Endometrium (tissue), 2 donors: Measurements from ENCODE around the gene RSPH6A.
A peak's percentile ranks its signal among the peaks of the same experiment; 100 is the strongest.

Source experiments
- FAIRE-seq: peaks from 2 replicates; lab custom pipeline; 2012; peaks lifted over from hg19 to GRCh38; lab: Jason Lieb, UNC
- donor health status: control.
- donor health status: control.

Gene RSPH6A

DNA sequence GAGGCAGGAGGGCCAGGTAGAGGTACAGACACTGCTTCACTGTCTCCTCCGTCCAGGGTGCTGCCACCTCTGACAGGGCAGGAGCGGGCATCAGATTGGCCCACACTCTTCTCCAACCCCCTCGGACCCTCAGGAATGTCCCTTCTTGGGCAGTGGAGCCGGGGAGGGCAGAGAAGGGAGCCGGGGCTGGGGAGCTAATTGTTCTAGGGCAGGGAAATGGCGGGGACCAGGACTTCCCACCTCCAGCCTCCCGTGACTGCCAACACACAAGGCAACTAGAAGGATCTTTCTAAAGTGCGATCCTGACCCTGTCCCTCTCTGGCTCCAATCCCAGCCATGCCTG lies 10.1 kb upstream of the RSPH6A start:
- no peak for FAIRE-seq

DNA sequence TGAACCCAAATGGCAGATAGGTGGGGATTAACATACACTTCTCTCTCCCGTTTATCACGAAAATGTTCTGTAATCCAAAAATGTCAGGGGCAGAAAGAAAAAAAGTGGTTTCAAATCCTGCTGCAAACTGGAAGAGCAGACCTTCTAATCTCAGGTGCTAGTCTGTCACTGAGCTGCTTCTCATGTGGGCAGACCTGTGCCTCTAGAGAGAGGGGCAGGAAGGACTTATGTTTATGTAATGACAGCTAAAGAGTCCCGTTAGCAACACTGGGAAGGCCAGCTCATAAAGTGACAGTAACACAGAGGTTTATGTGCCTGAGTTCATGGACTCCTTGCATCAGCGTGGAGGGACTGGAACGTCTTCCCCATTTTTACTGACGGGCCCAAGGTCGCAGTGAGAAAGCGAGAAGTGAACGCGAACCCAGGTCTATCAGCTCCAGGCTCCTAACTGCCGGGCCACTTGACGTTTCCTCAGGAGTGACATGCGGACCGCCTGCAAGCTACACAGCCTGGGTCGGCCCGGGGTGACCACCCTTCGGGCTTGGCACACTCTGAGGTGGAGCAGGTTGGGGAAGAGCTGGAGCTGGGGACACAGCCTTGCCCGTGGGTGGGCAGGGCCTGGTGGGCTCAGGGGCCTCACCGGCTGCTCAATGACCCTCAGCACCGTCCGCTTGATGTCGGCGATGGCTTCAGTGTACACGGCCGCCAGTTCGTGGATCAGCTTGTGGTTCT lies 9.6 kb upstream of the RSPH6A start:
- no peak for FAIRE-seq

DNA sequence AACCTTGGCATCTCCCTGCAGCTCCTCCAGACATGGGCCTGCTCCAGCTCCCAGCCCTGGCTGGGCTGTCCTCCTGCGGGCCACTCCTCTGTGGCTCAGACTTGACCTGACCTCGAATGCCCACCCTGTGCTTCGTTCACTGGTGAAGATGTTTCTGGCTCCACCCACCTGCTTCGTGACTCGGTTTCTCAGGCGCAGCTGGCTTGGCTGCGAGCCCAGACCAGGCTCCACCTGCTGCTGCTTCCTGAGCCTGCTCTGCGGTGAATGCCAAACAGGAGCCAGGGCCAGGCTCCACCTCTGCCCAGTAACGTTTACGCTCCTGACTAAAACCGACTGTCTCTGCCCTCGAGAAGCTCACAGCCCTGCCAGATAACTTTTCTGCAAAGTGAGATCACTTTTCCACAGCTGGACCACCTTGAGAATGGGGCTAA lies 8.9 kb upstream of the RSPH6A start:
- FAIRE-seq, result no peak

DNA sequence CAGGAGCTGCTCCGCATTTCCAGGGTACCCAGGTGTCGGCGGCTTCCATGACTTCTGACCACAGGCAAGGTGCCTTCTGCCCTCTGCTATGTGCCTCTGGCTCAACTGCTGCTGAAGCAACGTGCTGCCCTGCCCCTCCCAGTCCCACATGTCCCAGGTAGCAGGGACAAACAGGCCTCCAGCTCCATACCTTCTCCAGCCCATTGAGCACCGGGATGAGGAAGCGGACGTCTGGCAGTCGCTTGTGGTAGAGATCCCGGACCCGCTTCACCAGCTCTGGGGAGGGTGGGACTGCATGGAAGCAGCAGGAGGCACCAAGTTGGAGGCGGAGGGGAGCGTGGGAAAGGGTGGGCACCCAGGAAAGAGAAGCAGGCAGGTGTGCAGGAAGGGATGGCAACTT lies 8.1 kb upstream of the RSPH6A start:
- FAIRE-seq, result no peak

DNA sequence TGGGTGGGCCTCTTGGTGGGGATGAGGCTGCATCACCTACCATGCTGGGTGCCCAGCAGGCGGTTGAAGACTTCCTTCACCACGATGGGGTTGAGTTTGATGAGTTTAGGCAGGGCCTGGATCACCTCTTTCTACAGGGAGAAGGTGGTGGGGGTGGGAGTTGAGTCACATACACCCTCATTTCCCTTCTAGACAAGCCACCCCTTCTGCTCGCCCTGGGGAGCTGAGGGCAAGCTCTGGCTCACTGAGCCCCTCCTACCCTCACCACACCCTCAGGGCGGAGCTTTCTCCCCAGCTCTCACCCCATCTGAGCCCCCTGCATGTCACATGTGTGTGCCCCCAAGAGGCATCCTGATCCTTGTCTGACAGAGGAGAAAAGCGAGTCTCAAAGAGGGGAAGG lies 7.6 kb upstream of the RSPH6A start:
- FAIRE-seq, result no peak

DNA sequence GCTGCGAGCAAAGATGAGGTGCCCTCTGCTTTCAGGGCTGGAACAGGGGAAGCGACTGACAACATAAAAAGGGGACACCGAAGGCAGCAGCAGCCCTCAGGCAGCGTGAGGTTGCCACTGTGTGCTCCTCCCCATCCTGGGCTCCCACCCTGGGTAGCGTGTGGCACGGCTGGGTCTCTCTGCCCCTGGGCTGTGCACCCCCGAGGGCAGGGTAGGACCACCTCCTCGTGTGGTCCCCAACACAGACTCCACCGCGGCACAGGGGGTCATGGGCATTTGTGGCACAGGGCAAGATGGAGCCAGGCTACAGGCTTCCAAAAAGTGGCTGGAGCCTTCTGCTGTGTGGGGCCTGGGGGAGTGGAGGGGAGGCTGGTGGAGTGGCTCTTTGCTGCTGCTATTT lies 6.5 kb upstream of the RSPH6A start:
- no peak for FAIRE-seq

DNA sequence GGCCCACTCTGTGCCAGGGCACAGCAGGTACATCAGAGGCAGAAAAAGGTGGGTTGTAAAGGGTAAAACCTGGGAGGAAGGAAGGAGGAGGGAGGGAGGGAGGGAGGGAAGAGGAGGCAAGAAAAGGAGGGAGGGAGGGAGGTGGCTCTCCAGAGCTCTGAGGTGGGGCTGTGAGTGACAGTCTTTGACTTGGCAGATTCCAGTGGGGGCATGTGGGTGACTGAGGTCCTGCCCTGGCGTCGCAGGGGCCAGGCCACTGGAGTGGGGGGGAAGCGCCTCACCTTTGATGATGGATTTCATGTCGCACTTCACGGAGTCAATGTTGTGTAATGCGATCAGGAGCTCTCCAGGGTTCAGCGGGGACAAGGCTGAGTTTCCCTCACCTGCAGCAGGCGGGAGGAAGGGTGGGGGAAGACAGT lies 6.0 kb upstream of the RSPH6A start:
- no peak for FAIRE-seq

DNA sequence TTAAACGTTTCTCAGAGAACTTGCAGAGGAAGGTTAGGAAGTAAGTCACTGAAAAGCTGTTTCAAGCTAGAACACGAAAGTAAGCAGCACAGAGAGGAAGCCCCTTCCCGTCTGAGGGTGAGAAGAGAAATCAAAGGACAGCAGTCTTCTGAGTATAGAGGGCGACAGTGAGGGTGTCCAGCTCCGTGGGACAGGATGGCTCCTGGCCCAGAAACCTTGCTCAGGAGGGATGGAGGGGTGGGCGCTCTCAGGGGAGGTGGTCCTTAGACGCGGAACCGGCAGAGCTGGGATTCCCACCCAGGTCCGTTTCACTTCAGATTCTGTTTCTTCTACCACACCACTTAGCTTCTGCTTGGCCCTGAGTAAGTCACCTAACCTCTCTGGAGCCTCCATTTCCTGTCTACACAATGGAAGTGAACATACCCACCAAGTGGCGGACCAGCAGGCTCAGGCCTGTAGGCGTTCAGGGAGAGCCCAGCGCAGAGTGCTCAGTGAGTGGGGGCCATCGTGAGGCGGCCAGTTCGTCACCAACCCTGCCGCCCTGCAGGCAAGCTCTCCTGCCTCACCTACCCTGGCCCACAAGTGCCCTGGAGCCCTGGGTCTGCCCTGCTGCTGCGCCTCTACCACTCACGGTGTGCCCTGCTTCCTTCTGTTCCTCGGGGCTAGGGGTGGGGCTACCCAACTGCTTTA lies 5.5 kb upstream of the RSPH6A start:
- FAIRE-seq, result no peak

DNA sequence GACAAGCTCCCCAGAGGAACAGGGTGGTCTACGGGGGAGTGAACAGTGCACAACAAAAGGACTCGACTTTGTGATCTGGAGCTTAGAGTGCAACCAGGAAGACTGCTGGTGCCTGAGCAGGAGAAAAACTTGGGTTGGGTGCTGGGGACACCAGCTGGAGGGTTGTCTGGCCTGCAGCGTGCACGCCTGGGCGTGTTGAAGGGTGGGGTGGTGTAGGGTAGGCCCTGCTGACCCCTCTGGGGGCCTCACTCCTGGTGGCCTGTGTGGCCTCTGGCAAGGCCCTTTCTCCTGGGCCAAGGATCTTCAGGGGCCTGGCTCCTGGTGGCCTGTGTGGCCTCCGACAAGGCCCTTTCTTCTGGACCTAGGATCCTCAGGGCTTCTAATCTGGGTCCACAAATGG lies 4.7 kb upstream of the RSPH6A start:
- FAIRE-seq, result no peak

DNA sequence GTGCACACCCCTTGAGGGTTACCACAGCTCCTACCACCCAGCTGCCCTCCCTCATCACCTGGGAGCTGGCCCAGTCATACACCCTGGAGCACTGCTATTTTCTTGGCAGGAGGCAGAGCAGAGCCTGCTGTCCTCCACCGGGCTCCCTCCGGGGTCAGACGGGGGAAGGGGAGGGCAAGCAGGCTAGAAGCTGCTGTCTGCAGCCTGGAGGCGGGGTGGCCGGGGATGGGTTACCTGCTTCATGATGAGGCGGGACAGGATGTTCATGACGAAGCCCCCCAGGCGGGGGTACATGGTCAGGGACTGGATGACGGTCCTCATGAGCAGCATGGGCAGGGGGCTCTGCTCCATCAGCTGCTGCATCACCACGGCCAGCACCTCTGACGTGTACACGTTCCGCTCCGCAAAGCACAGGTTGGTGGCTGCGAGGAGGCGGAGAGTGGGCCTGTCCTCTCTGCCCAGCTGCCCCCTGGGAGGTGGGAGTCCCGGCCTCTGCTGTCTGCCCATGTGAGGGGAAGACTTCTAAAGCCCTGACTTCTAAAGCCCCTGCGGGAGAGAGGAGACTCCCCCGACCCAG lies 2.7 kb upstream of the RSPH6A start:
- no peak for FAIRE-seq

DNA sequence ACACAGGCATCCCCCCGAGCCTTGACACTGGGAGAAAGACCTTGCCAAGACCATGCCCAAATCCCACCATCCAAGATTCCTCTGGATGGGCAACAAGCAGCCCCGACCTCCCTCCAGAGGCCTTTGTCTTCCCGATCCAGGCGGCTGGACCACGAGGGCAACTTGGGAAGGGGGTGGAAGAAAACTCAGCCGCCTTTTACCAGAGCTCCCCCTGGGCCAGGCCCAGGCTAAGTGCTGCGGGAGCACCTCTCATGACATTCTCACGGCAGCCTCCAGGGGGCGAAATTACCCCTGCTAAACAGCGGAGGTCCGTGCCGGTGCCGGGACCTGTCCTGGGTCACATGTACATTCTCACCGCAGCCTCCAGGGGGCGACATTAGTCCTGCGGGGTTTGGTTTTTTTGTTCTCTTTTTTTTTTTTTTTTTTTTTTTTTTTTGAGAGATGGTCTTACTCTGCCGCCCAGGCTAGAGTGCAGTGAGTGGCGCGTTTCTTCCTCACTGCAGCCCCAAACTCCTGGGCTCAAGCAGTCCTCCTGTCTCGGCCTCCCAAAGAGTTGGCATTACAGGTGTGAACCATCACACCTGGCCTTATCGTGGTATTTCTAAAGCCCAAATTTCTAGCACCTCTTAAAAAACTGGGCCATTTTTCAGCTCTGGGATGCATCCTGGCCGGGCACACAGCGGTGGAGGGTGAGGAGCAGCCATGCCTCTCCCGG lies 2.1 kb upstream of the RSPH6A start:
- peak; percentile 79 for FAIRE-seq

DNA sequence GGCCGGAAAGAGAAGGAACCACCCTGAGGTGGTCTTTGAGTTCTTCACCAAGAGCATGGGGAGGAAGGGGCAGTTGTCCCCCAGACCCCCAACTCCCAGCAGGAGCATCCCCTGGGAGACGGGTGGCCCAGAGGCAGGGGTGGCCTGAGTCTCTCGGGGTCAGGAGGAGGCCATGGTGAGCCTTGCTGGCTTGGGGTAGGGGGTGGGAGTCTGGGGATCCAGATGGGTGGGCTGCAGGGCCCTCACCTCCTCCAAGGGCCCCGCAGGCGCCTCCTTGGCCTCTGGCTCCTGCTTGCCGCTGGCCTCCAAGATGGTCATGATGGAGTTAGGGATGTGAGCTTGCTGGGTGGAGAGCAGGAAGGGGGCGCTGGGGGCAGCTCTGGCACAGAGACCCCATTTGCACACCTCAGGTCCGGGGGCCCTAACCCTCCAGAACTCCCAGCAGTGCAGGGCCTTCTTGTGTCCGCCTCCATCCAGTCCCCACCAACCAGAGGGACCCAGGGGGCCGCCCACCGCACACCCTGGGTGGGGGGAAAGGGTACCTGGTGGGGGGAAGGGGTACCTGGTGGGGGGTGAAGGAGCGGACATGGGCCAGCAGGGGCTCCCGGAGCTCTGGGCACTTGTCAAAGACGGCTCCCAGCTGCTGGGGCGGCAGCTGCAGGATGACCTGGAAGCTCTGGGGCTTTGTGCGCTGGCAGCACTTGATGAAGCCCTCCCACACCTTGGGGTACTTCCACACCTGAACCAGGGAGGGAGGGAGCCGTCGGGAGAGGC lies 1.3 kb upstream of the RSPH6A start:
- no peak for FAIRE-seq

DNA sequence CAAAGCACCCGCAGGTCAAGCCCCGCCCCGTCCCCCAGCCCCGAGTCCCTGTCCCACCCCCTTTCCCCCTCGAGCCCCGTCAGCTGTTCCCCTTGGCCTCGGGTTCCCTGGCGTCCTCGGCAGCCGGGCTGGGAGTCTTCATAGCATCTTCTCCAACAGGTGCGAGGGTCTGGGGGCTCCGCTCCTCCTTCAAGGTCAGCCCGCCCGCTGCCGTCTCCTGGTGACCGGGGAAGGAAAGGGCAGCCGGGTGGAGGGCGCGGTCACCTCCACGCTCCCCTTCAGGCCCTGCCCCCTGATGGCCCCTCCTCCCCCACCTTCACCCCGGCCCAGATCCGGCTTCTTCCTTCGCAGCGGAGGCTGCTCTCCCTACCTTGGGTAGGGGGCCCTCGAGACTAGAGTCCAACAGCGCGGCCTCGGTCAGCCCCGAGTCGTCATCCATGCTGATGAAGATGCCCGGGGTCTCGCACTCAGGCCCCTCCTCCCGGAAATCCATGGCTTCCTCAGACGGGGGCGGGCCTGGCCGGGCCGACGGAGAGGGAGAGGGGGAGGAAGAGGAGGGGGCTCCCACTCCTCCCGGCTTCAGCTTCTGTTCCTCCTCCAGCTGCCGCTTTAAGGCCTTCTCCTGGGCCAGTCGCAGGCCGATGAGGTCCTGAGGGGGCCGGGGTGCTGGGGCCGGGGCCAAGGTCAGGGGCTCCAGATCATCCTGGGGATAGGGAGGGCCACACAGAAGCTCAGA lies 541 bp upstream of the RSPH6A start:
- no peak for FAIRE-seq

DNA sequence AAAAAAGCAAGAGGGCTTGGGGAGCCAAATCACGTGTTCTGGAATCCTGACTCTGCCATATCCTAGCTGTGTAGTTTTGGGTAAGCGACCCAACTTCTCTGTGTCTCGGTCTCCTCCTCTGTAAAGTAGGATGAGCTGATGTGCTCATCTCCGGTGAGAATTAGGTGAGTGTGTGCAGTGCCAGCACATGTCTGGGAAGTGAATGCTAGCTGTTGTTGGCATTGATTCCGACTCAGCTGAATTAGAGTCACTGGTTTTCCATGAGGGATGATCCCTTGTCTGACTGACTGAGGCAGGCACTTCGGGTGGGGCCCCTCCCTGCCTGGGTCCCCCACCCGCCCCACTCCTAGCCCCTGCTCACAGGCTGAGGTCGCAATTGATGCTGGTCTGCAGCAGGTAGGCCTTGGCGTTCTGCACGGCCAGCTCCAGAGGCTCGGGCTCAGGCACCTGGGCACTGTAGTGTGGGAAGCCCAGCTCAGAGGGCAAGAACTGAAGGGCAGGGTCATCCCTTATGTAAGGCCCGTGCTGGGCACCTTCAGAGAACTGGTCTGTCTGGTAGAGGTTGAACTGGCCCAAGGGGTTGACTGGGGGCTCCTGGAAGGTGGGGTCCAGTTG lies 835 bp downstream of the RSPH6A start:
- no peak for FAIRE-seq

DNA sequence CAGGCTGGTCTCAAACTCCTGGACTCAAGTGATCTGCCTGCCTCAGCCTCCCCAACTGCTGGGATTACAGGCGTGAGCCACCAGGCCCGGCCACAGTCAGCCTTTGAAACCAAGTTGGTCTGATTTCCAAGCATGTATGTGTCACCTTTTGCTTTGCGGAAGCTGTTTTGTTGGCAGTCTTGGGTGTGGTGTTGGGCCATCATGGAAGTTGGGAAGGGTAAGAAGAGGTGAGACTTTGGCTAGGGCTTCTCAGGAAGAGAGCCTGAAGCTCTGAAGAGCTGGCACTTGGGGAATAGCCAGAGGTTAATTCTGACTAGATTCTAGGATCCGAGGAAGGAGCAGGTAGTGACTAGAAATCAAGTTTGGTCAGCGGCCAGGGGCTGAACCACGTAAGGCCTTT lies 2.8 kb downstream of the RSPH6A start:
- no peak for FAIRE-seq

DNA sequence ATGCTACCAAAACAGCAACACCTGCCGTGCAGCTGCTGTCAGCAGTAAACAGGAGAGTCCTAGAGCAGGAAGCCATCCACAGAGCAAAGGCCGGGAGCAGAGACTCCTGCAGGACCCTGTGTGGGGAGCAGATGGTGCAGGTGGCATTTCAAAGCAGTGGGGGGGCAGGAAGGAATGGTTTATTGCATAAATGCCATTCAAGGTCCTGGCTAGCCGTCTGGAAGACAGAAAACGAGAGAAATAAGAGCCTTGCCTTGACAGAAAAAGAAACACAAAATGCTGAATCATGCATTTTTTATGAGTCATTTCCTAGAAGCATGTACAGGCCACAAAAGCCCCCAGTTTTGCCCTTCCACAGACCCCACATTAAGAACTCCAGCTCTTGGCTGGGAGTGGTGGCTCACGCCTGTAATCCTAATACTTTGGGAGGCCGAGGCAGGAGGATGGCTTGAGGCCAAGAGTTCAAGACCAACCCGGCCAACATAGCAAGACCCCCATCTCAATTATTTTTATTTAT lies 5.4 kb downstream of the RSPH6A start:
- no peak for FAIRE-seq

DNA sequence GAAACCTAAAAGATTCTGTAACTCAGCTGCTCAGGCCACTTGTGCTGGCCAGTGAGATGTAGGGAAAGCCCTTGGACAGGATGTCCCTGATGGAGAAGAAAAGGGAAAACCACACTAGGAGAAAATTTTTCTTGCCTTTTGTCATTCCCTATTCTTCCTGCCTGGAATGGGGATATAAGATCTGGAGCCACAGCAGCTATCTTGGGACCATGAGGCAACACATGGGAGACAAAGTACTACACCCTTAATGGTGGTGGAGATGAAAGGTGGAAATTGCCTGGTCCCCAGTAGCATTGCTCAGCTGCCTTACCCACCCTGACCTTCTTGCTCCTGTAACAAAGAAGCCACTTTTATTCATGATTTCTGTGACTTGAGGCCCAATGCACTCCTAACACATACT lies 9.4 kb downstream of the RSPH6A start:
- no peak for FAIRE-seq

DNA sequence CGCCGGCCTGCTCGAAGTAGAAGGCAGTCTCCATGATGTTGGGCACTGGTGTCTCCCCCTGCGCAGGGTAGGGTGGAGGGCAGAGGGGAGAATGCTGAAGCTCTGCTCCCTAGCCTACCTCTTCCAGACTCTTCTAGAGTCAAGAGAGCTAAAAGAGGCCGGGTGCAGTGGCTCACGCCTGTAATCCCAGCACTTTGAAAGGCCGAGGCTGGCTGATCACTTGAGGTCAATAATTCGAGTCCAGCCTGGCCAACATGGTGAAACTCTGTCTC lies 10.2 kb downstream of the RSPH6A start:
- no peak for FAIRE-seq

DNA sequence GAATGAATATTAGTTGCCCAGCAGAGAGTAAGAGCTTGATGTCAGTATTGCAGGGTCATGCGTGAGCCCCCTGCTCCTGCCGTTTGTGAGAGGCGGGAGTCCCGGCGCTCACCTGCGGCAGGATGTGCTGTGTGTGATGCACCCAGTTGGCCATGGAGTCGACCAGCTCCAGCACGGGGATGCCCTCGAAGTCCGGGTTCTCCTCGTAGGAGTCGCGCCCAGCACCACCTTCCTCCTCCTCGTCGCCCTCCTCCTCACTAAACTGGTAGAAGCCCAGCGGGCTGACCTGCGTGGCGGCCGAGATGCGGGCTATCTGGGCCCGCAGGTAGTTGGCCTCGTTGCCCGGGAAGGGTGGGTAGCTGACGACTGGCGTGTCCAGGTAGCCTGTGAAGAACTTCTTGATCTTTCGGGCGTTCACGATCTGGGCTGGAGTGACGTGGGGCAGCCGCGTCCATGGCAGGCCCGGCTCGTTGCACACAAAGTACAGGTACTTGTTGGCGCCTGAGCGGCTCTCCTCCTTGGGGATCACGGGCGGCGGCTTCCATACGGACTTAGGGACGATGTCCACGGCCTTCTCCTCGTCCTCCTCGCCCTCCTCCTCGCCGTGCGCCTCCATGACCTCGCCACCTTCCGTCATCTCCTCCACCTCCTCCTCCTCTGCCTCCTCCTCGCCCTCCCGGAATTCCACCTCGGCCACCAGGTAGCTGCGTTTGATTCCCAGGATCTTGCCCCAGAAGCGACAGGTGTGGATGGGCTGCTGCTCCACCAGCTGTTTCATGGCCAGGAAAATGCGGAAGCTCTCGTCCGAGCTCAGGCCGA lies 10.8 kb downstream of the RSPH6A start:
- no peak for FAIRE-seq

DNA sequence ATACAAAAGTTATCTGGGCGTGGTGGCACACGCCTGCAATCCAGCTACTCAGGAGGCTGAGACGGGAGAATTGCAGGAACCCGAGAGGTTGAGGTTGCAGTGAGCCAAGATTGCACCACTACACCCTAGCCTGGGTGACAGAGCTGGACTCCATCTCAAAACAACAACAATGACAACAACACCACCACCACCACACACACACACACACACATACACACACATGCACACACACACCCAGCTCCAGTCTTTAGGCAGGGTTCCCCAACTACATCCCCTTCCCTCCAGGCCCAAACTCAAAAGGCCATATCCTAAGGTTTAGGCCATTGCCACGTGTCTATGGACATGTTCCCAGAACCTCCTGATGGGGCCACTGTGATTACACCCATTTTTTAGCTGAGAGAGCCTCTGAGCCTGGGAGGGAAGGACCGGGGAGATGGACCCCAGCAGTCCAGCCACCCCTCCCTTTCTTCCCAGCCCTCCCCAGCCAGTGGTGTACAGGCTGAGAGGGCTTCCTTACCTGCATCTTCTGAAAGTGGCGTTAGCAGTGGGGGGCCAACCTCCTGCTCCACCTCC lies 13.4 kb downstream of the RSPH6A start:
- no peak for FAIRE-seq
